Stimulated activated naive CD8-positive, alpha-beta T cell treated with anti-CD3 and anti-CD28 coated beads, Interleukin-15, Interleukin-2, amounts not matched to agents 100 ng/mL and 50 ng/mL, for 24 hours (primary cell): Measurements from ENCODE around the gene ARIH1.
A peak's percentile ranks its signal among the peaks of the same experiment; 100 is the strongest.

ENCODE experiments used
- H3K27ac Mint-ChIP-seq: one replicate; pipeline ENCODE4 v1.8.0; 2021; ENCODE audit warnings: mild to moderate bottlenecking, mixed read lengths
- H3K27me3 Mint-ChIP-seq: one replicate; pipeline ENCODE4 v1.8.0; 2021; ENCODE audit warnings: mixed read lengths
- H3K36me3 Mint-ChIP-seq: one replicate; pipeline ENCODE4 v1.8.0; 2021; ENCODE audit warnings: low read depth, mixed read lengths
- H3K4me1 Mint-ChIP-seq: one replicate; pipeline ENCODE4 v1.8.0; 2021; ENCODE audit warnings: low read depth, mixed read lengths
- H3K4me3 Mint-ChIP-seq: one replicate; pipeline ENCODE4 v1.8.0; 2021; ENCODE audit warnings: mild to moderate bottlenecking, mixed read lengths
- H3K9me3 Mint-ChIP-seq: one replicate; pipeline ENCODE4 v1.8.0; 2021; ENCODE audit warnings: mixed read lengths

ARIH1 gene

DNA sequence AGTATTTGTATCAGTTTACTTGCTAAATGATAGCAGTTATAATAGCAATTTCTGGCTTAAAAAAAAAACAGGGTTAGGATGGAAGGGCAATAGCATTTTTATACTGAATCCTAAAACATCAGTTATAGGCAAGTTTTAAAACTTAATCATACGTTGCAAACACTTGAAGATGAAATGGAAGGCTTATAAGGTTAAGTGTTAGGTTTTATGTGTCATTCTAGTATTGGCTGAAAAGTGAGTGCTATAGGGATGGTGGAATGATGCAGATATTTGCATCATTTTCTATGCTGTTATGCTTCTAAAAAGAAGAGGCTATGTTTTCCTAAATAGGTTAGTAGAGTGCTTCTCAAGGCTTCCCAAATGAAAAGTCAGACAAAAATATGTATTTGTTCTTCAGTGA lies 23.3 kb downstream of the ARIH1 start:
- Mint-ChIP-seq H3K9me3 (no peaks in the 10 kb centered on the region), H3K27ac (no peak overlapping the region), H3K27me3 (no peaks in the 10 kb centered on the region), H3K4me1 (peaks cover 59% of the 10 kb centered on the region), H3K36me3 (peaks cover 26% of the 10 kb centered on the region), H3K4me3 (no peak overlapping the region)

DNA sequence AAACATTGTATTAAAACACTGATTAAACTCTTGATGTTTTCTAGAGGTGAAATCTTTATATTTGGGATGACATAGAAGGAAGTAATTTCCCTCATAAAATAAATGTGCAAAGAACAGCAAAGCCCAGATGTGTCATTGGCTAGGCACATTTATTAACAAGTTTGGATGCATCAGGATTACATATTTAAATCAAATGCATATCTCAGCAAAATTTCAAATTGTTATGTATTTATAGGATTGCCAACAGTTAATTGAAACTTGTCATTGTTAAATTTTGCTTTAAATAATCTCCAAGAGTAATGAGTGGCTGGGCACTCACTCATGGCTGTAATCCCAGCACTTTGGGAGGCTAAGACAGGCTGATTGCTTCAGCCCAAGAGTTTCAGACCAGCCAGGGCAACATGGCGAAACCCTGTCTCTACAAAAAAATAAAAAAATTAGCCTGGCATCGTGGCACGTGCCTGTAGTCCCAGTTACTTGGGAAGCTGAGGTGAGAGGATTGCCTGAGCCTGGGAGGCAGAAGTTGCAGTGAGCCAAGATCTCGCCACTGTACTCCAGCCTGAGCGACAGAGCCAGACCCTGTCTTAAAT lies 28.2 kb downstream of the ARIH1 start:
- Mint-ChIP-seq H3K36me3 (peaks cover 13% of the 10 kb centered on the region), H3K4me1 (peaks cover 49% of the 10 kb centered on the region), H3K27ac (no peak overlapping the region), H3K27me3 (no peaks in the 10 kb centered on the region), H3K4me3 (no peak overlapping the region), H3K9me3 (no peaks in the 10 kb centered on the region)

DNA sequence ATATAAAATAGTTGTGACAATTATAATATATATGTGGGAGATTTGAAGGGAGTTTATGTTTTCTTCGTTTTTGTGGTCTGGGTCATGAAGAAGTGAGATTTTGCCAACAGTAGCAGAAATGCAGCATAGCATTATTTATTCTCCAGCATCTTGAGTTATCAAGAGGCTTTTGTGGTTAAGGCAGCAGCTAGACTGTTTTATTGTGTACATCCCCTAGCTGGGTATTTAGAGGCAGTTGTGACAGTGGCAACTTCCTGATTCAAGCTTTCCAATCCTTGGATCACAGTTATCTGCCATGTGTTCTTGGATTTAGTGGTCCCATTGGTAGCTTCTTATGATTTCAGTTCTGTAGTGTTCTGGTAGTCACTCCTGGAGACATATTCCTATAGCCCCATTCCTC lies 29.0 kb downstream of the ARIH1 start:
- H3K4me3 Mint-ChIP-seq, result no peak overlapping the region
- no peaks in the 10 kb centered on the region for H3K27me3 Mint-ChIP-seq
- peaks cover 13% of the 10 kb centered on the region for H3K36me3 Mint-ChIP-seq
- peaks cover 43% of the 10 kb centered on the region for H3K4me1 Mint-ChIP-seq
- no peak overlapping the region for H3K27ac Mint-ChIP-seq
- no peaks in the 10 kb centered on the region for H3K9me3 Mint-ChIP-seq

DNA sequence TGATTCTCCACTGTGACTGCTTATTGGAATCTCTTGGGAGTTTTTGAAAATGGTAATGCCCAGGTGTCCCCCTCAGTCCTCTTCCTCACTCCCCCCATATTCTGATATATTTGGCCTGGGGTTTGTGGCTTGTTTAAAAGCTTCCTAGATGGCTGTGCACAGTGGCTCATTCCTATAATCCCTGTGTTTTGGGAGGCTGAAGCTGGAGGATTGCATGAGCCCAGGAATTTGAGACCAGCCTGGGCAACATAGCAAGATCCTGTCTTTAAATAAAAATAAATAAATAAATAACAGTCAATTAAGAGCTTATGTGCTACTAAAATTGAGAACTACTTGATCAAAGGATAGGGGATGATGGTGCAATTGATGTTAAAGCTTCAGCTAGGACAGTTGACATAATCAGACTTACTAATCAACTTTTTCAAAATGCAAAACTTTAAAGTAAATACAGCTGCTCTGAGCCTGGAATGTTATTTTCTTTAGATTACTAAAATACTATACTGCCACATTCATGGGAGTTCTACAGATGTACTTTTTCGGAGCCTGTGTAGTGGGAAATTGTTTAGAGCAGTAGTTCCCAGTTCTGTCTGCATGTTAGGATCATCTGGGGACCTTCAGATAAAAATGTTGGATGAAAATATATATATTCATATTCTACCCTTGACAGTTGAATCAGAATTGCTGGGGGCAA lies 33.4 kb downstream of the ARIH1 start:
- Mint-ChIP-seq H3K4me1 (peaks cover 52% of the 10 kb centered on the region), H3K27ac (no peak overlapping the region), H3K4me3 (no peak overlapping the region)

DNA sequence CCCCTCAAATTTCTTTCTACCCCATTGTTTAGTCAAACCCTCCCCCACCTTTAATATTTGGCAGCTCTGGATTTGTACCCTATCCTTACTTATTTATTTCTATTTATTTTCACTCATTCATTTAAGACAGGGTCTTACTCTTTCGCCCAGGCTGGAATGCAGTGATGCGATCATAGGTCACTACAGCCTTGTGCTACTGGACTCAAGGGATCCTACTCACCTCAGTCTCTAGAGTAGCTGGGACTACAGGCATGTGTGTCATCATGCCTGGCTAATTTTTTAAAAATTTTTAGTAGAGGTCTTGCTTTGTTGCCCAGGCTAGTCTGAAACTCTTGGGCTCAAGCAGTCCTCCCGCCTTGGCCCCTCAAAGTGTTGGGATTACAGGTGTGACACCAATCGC lies 35.4 kb downstream of the ARIH1 start:
- Mint-ChIP-seq H3K27ac (no peak overlapping the region), H3K9me3 (no peaks in the 10 kb centered on the region), H3K36me3 (peaks cover 14% of the 10 kb centered on the region), H3K27me3 (no peaks in the 10 kb centered on the region), H3K4me3 (no peak overlapping the region), H3K4me1 (peaks cover 43% of the 10 kb centered on the region)

More for the DNA sequence above, 33.4 kb downstream of the ARIH1 start:
- Mint-ChIP-seq H3K9me3 (no peaks in the 10 kb centered on the region), H3K27me3 (no peaks in the 10 kb centered on the region), H3K36me3 (peaks cover 10% of the 10 kb centered on the region)

DNA sequence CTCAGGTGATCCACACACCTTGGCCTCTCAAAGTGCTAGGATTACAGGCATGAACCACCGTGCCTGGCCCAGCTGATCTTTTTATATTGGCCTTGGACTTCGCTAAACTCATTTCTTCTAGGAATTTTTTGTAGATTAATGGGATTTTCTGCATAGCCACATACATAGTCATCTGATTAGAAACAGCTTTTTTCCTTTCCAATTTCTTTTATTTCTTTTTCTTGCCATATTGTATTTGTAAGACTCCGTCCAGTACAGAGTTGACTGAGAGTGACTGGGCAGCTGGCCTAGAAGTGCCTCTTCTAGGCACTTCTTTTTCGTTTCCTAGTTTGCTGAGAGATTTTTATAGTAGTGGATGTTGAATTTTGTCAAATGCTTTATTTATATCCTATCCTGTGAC lies 37.4 kb downstream of the ARIH1 start:
- Mint-ChIP-seq H3K4me1 (peaks cover 46% of the 10 kb centered on the region), H3K36me3 (peaks cover 19% of the 10 kb centered on the region), H3K27me3 (no peaks in the 10 kb centered on the region), H3K9me3 (no peaks in the 10 kb centered on the region), H3K27ac (no peak overlapping the region), H3K4me3 (no peak overlapping the region)

DNA sequence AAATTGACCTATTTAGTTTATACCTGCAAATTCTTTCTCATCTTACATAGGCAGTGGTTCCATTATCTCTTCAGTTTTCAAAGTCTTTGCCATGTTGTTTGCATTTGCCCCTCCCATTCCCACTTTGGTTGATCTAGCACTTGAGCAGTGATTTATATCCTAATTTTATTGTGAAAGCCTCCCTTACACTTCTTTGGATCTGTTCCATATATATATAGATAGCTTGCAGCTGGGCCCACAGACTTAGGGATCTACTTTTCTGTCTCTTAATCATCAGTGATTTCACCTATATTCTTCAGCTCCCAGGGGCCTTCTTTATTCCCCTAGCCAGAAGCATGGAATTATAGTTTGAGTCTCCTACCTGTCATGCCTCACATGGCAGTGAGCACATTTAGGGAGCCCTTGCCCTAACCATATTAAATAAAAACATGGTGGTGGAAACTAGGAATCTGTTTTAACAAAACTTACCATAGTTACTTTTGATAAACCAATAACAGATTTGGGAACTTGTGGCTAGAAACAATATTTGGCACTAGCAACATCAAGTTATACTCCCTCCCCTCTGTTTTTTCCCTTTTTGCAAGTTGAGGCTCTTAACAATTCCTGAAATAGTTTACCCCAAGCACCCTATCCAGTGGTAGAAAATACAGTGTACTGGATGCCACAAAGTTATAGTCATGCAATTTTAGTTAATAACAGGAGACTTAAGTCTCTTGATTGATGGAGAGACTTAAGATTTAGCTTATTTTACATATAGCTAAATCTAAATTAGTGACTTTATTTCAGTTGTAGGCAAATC lies 41.7 kb downstream of the ARIH1 start:
- H3K36me3 Mint-ChIP-seq, result peaks cover 19% of the 10 kb centered on the region
- H3K27me3 Mint-ChIP-seq, result no peaks in the 10 kb centered on the region
- H3K9me3 Mint-ChIP-seq, result no peaks in the 10 kb centered on the region
- H3K27ac Mint-ChIP-seq, result no peak overlapping the region
- H3K4me3 Mint-ChIP-seq, result no peak overlapping the region
- peaks cover 47% of the 10 kb centered on the region for H3K4me1 Mint-ChIP-seq

DNA sequence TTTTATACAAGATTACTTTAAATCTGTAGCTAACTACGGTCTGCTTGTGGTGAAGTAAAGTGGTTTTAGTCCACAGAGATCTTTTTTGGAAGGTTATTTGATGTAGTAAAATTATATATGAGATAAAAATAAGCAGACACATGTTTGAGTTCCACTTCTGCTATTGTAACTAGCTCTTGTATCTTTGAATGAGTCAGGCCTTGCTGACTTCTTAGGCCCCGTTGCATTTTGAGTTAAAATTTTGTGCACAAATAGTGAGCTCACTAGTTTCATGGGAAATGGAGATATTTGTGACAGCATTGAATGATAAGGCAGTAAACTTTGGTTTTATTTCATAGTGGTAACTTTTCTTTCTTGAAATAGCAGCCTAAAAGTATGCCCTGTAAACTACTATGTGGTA lies 42.6 kb downstream of the ARIH1 start:
- Mint-ChIP-seq H3K27me3 (no peaks in the 10 kb centered on the region), H3K4me3 (no peak overlapping the region), H3K9me3 (no peaks in the 10 kb centered on the region), H3K27ac (no peak overlapping the region), H3K4me1 (peaks cover 41% of the 10 kb centered on the region), H3K36me3 (peaks cover 17% of the 10 kb centered on the region)

DNA sequence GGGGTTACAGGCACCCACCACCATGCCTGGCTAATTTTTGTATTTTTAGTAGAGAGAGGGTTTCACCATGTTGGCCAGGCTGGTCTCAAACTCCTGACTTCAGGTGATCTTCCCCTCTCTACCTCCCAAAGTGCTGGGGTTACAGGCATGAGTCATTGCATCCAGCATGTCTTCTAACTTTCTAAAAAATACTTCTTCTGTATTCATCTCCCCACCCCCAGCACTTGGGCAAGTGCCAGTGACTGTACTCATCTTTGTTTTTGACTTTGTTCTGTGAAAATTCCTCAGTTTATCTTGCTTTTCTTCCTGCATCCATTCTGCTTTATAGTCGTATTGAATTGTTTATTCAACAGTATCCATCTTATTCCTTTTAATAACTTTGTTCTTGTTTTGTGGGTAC lies 47.6 kb downstream of the ARIH1 start:
- H3K27me3 Mint-ChIP-seq, result no peaks in the 10 kb centered on the region
- H3K36me3 Mint-ChIP-seq, result peaks cover 24% of the 10 kb centered on the region

DNA sequence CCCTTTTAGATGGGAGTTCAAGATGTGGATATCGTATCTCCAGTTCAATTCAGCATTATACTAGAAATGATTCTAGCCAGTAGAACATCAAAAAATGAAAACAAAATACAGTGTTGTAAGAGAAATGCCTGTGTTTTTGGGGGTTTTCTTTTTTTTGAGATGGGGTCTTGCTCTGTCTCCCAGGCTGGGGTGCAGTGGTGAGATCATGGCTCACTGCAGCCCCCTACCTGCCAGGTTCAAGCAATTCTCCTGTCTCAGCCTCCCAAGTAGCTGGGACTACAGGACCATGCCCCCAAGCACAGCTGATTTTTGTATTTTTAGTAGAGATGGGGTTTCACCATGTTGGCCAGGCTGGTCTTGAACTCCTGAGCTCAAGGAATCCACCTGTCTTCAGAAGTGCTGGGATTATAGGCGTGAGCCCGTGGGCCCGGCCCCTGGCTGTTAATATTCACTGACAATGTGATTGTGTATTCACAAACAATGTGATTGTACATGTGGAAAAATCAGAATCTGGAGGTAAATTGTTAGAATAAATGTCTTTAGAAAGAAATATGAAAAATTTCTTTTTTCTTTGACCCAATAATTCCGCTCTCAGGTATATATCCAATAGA lies 59.0 kb downstream of the ARIH1 start:
- no peaks in the 10 kb centered on the region for H3K27me3 Mint-ChIP-seq
- peaks cover 10% of the 10 kb centered on the region for H3K36me3 Mint-ChIP-seq
- H3K4me3 Mint-ChIP-seq, result no peak overlapping the region
- H3K27ac Mint-ChIP-seq, result no peak overlapping the region
- H3K4me1 Mint-ChIP-seq, result peaks cover 38% of the 10 kb centered on the region
- H3K9me3 Mint-ChIP-seq, result no peaks in the 10 kb centered on the region

More for the DNA sequence above, 47.6 kb downstream of the ARIH1 start:
- no peaks in the 10 kb centered on the region for H3K9me3 Mint-ChIP-seq
- peak overlapping the region; percentile 58 for H3K27ac Mint-ChIP-seq
- H3K4me3 Mint-ChIP-seq, result no peak overlapping the region
- H3K4me1 Mint-ChIP-seq, result peaks cover 13% of the 10 kb centered on the region

DNA sequence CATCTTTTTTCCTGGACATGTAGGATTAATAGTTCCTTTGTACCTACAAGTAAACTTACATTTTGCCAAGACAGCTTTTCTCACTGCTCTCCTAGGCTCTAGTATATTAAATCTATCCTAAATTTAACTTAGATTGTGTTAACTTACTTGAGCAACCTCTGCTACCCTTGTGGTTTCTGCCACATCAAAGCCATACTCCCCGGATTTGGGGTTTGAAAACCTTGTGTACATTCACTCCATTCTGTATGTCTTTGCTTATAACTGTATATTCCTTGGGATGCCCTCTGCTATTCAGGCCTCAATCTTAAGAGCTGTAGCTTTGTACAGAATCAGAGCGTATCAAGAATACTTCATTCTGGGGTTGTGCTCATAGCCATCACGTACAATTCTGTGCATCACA lies 60.4 kb downstream of the ARIH1 start:
- Mint-ChIP-seq H3K9me3 (peaks cover 6% of the 10 kb centered on the region), H3K4me3 (no peak overlapping the region), H3K36me3 (peaks cover 11% of the 10 kb centered on the region), H3K4me1 (peaks cover 42% of the 10 kb centered on the region), H3K27me3 (no peaks in the 10 kb centered on the region), H3K27ac (no peak overlapping the region)

DNA sequence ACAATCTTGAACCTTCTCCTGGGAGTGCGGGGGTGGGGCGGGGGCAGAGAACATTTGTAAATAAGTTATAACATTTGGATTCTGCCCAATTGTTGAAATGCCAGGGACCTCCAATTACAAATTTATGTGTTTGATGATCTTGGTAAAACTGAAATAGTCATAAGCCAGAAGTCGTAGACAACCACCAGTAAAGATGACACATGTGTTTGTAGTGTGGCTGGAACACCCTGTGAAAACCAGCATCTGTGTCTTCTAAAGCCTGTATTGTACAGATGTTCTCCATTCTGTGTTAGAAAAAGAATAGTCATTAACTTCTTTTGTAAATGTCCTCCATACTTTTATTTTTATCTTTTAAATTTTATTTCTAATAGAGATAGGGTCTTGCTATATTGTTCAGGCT lies 61.8 kb downstream of the ARIH1 start:
- H3K9me3 Mint-ChIP-seq, result peaks cover 10% of the 10 kb centered on the region
- H3K27me3 Mint-ChIP-seq, result no peaks in the 10 kb centered on the region
- peaks cover 20% of the 10 kb centered on the region for H3K36me3 Mint-ChIP-seq
- no peak overlapping the region for H3K27ac Mint-ChIP-seq
- H3K4me1 Mint-ChIP-seq, result peaks cover 38% of the 10 kb centered on the region
- no peak overlapping the region for H3K4me3 Mint-ChIP-seq

DNA sequence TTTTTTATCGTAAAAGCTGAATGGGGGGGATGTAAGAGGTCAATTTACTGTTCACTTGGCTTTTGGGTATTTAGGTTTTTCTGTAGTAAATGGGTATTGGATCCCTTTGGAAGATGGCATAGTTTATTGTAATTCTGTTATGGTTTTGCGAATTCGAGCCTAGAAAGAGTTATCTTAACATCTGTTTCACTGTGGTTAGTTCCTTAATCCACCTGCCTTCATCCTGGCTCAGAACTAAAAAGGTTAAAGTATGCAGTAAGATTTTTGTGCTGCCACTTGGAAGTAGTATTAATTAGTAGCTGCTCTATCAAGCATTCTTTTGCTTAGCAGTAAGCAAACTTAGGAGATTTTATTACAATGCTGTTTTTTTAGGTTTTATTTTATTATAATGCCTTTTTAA lies 62.4 kb downstream of the ARIH1 start:
- Mint-ChIP-seq H3K9me3 (peaks cover 13% of the 10 kb centered on the region), H3K36me3 (peaks cover 26% of the 10 kb centered on the region), H3K27ac (no peak overlapping the region), H3K4me3 (no peak overlapping the region), H3K4me1 (peaks cover 39% of the 10 kb centered on the region), H3K27me3 (no peaks in the 10 kb centered on the region)

DNA sequence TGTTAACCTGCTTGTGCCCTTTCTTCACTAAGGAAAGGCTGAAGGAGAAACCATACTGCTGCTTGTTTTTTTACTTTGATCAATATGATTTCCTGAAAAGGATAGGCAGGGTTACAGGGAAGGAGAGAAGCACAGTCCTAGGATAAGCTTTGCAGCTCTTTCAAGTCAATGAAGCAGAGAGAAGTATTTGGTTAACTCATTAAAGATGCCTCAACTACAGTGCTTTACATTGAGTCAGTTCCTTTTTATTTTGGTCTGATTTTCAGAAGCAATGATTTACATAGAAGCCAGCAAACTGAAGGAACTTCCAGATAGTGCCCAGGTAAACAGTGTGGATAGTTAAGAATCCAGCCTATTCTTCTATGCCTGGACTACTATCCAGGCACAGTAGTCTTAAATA lies 64.8 kb downstream of the ARIH1 start:
- no peak overlapping the region for H3K4me3 Mint-ChIP-seq
- H3K9me3 Mint-ChIP-seq, result peaks cover 15% of the 10 kb centered on the region
- peaks cover 35% of the 10 kb centered on the region for H3K36me3 Mint-ChIP-seq
- no peak overlapping the region for H3K27ac Mint-ChIP-seq
- H3K27me3 Mint-ChIP-seq, result no peaks in the 10 kb centered on the region
- peaks cover 31% of the 10 kb centered on the region for H3K4me1 Mint-ChIP-seq

DNA sequence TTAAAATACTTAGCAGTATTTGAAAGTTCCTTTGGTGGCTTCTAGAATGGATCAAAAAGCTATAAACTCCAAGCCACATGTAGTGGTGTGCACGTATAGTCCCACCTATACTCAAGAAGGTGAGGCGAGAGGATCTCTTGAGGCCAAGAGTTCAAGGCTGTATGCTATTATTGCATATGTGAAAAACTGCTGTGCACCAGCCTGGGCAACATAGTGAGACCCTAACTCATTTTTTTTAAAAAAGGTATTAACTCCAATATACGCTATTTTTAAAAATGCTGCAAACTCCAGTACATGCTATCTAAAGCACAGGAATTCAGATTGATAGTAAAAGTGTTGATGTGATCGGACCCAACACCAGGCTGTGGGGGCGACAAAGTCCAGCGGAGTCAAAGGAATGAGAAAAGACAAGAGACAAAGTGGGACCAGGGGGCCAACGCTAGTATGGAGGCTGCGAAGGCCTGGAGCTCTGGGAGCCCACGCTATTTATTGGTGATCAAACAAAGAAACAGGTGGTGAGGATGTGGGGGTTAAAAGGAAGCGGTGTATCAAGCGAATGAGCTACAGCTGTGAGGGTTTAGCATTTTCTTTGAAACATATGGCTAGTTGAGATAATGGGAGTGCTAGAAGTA lies 66.6 kb downstream of the ARIH1 start:
- H3K36me3 Mint-ChIP-seq, result peaks cover 40% of the 10 kb centered on the region
- no peaks in the 10 kb centered on the region for H3K27me3 Mint-ChIP-seq
- no peak overlapping the region for H3K27ac Mint-ChIP-seq
- peaks cover 15% of the 10 kb centered on the region for H3K4me1 Mint-ChIP-seq
- peaks cover 15% of the 10 kb centered on the region for H3K9me3 Mint-ChIP-seq
- no peak overlapping the region for H3K4me3 Mint-ChIP-seq
